IPS-15b (cell line): ENCODE results near the gene SLC35B2.

Experiments
- H3K27me3 ChIP-seq: one replicate; pipeline ENCODE4 v1.6.1; 2013; ENCODE audit warnings: low read length; ENCODE audit not compliant: control insufficient read depth, insufficient read depth
- H3K36me3 ChIP-seq: one replicate; pipeline ENCODE4 v1.6.1; 2013; ENCODE audit warnings: low read length; ENCODE audit not compliant: control insufficient read depth, insufficient read depth
- H3K4me1 ChIP-seq: one replicate; pipeline ENCODE4 v1.6.1; 2013; ENCODE audit warnings: mild to moderate bottlenecking, low read length; ENCODE audit not compliant: control insufficient read depth, insufficient read depth
- H3K4me3 ChIP-seq: one replicate; pipeline ENCODE4 v1.5.1; 2013; ENCODE audit warnings: low read depth, low read length
- H3K9ac ChIP-seq: one replicate; pipeline ENCODE4 v1.6.1; 2013; ENCODE audit warnings: low read depth, mild to moderate bottlenecking, low read length
- H3K9me3 ChIP-seq: one replicate; pipeline ENCODE4 v1.6.1; 2013; ENCODE audit warnings: mild to moderate bottlenecking, low read length; ENCODE audit not compliant: control insufficient read depth, insufficient read depth

SLC35B2 gene

GRCh38 chr6:44257025-44257752 lies at the start of gene SLC35B2:
Gene SLC35B2 (minus strand): TSS chr6:44257528. CDS start chr6:44257410, 118 bp downstream.
- Histone ChIP-seq H3K27me3 (no peaks in the 10 kb centered on the region), H3K9me3 (no peaks in the 10 kb centered on the region), H3K36me3 (peaks cover 32% of the 10 kb centered on the region), H3K9ac (peak within 1 kb of the TSS; percentile 82), H3K4me1 (no peaks in the 10 kb centered on the region), H3K4me3 (peak within 1 kb of the TSS; percentile 86)

DNA sequence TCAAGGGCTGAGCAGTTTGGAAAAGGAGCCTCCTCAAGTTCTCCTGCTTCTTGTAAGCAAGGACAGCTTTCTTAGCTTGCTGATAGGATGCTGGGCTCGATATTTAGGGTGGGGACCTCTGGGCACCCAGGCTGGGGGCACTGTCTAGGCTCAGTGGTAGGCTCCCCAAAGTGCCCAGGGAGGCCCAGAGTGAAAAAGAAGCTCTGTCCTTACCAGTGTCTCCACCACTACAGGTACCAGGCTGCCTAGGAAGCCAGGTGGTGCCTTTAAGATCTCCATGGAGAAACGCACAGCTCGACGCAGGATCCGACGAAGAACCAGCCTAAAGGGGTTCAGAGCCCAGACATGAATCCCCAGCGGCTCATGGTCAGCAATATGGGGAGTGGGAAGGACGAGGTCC lies 49.4 kb upstream of the SLC35B2 start:
- Histone ChIP-seq H3K36me3 (peaks cover 89% of the 10 kb centered on the region), H3K27me3 (no peaks in the 10 kb centered on the region), H3K9me3 (no peaks in the 10 kb centered on the region)

GRCh38 chr6:44305200-44305725 lies 47.9 kb upstream of the SLC35B2 start:
- H3K4me3 ChIP-seq: no peak overlapping the region
- peaks cover 87% of the 10 kb centered on the region for H3K36me3 ChIP-seq

More for the DNA sequence above, 49.4 kb upstream of the SLC35B2 start:
- Histone ChIP-seq H3K4me3 (no peak overlapping the region), H3K9ac (no peak overlapping the region), H3K4me1 (no peaks in the 10 kb centered on the region)

DNA sequence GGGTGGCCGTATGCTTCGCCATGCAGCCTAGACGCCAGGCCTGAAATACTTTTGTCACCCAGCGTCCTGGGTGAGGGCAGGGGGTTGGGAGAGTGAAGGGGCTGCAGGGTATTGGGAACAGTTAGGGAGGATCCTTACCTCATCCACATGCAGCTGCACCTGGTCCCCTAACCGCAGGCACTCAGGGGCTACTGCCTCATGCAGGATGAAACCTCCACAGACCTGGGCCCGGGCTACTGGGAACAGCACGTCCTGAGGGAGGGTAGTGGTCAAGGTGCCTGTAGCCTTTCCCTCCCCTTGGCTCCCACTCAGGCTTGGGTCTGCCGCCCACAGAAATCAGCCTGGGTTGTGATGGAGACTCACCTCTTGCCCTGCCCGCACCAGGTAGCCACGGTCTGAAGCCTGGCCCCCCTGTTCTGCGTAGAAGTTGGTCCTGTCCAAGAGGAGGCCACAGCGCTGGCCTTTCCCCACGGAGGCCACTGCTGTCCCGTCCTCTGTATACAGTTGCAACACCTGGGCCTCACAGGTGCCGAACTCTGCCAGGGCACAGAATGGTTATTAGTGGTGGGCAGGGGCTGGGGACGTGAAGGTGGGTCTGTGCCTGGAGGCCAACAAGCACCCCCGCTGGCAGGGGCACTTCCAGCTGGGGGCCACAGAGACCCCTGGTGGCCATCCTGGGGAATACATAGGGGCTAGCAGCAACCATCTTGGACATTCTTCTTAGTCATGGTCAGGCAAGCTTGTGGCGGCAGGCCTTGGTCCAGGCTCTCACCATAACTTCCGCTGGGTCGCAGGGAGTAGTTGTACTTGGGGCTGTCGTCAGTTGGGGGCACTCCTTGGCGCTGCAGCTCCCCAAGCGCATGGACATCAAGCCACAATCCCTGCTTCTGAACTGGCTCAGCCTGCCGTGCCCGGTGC lies 47.2 kb upstream of the SLC35B2 start:
- no peak overlapping the region for H3K9ac ChIP-seq

More at GRCh38 chr6:44305200-44305725, 47.9 kb upstream of the SLC35B2 start:
- no peak overlapping the region for H3K9ac ChIP-seq
- H3K4me1 ChIP-seq: no peaks in the 10 kb centered on the region
- H3K9me3 ChIP-seq: no peaks in the 10 kb centered on the region
- H3K27me3 ChIP-seq: no peaks in the 10 kb centered on the region

DNA sequence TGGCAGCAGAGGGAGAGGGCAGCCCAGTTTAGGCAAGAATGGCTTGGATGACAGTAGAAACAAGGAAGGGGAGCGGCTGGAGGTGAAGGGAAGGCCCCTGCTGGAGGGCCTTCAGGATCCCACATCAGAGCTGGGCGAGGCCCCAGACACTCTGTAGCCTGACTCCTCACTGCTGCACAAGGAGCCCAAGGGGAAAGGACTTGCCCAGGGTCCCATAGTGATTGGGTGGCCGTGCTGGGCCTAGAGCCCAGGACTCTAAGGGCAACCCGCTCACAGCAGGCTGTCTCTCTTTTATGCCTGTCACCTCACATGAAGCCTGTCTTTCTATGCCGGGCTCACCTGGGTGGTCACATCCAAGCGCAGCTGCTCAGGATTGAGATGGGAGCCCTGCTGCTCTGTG lies 46.5 kb upstream of the SLC35B2 start:
- no peaks in the 10 kb centered on the region for H3K27me3 ChIP-seq
- peaks cover 77% of the 10 kb centered on the region for H3K36me3 ChIP-seq
- H3K4me3 ChIP-seq: no peak overlapping the region
- no peaks in the 10 kb centered on the region for H3K4me1 ChIP-seq
- H3K9ac ChIP-seq: no peak overlapping the region
- H3K9me3 ChIP-seq: no peaks in the 10 kb centered on the region

More for the DNA sequence above, 47.2 kb upstream of the SLC35B2 start:
- no peaks in the 10 kb centered on the region for H3K4me1 ChIP-seq
- H3K36me3 ChIP-seq: peaks cover 83% of the 10 kb centered on the region
- no peaks in the 10 kb centered on the region for H3K27me3 ChIP-seq
- no peaks in the 10 kb centered on the region for H3K9me3 ChIP-seq
- H3K4me3 ChIP-seq: no peak overlapping the region

GRCh38 chr6:44302856-44303255 lies 45.5 kb upstream of the SLC35B2 start:
- H3K27me3 ChIP-seq: no peaks in the 10 kb centered on the region
- no peaks in the 10 kb centered on the region for H3K9me3 ChIP-seq
- peaks cover 74% of the 10 kb centered on the region for H3K36me3 ChIP-seq
- H3K9ac ChIP-seq: no peak overlapping the region
- no peak overlapping the region for H3K4me3 ChIP-seq
- no peaks in the 10 kb centered on the region for H3K4me1 ChIP-seq

DNA sequence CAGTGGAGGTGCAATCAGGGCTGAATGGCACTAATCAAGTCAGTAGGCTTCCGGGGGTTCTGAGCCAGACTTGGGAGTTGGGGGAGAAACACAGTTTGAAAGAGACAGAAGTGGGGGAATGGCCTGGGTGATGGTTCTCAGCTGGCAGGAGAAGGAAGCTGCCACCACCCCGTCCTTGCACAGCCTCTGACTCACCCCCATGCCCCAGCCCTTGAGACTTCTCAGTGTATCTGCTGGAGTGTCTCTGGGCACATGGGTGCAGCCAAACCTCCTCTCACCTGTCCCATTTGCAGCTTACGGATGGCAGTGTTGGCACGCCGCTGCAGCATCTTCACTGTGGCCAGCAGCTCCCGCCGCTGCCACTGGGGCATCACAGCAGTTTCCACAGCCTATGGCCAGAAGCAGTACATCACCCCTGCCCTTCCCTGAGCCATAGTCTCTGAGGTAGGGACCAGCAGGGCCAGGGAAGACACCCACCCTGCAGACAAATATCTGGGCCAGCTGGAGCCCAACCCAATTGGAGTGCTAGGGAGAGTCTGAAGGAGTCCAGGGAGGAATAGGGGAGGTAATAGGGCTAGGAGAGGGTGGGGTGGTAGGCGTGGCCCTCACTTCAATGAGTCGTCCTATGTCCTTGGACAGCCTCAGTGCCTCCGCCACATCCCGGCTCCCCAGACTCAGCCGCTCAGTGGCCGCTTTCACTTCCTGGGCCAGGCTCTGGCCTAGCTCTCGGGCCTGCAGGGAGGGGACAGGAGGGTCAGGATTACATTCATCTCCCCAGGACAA lies 44.6 kb upstream of the SLC35B2 start:
- Histone ChIP-seq H3K4me1 (no peaks in the 10 kb centered on the region), H3K9me3 (no peaks in the 10 kb centered on the region), H3K36me3 (peaks cover 66% of the 10 kb centered on the region), H3K9ac (no peak overlapping the region), H3K4me3 (no peak overlapping the region), H3K27me3 (peaks cover 1% of the 10 kb centered on the region)

DNA sequence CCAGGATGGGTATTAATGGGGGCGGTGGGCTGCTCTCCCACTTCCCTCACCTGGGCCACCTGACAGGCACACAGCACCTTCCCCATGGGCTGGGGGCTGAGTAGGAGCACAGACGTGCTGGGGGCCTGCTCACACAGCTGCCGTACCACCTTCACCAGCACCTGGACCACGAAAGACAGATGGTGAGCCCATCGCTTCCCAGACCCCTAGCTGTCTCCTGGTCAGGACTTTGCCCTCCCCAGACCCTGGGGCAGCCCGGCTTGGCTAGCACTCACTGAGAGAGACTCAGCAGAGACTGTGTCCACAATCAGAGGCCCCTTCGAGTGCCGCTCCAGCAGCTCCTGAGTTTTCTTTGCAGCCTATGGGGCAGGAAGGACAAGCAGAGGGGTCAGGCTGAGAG lies 43.8 kb upstream of the SLC35B2 start:
- H3K36me3 ChIP-seq: peaks cover 59% of the 10 kb centered on the region
- no peak overlapping the region for H3K4me3 ChIP-seq
- no peak overlapping the region for H3K9ac ChIP-seq
- no peaks in the 10 kb centered on the region for H3K4me1 ChIP-seq
- peaks cover 10% of the 10 kb centered on the region for H3K27me3 ChIP-seq
- no peaks in the 10 kb centered on the region for H3K9me3 ChIP-seq

- no peak overlapping the region for H3K9ac ChIP-seq
- H3K27me3 ChIP-seq: peaks cover 13% of the 10 kb centered on the region
- peaks cover 52% of the 10 kb centered on the region for H3K36me3 ChIP-seq
- H3K4me1 ChIP-seq: no peaks in the 10 kb centered on the region
- H3K9me3 ChIP-seq: no peaks in the 10 kb centered on the region
- H3K4me3 ChIP-seq: no peak overlapping the region
Observed at GRCh38 chr6:44300292-44300823, 43.0 kb upstream of the SLC35B2 start.

DNA sequence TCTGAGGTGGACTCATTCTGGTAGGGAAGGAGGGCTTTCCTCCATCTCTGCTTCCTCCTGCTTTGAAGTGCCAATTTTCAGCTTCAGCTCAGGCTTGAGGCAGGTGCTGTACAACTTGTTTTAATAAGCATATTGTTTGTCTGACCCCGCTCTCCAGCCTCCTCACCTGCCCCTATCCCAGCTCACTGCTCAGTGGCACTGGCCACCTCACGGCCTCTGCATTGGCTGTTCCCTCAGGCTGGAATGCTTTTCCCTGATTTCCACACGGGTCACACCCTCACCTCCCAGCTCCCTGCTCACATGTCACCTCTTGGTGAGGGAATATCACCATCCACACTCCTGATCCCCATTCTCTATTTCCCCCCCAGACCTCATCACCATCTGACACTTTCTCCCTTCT lies 41.5 kb upstream of the SLC35B2 start:
- H3K9ac ChIP-seq: no peak overlapping the region
- peaks cover 37% of the 10 kb centered on the region for H3K36me3 ChIP-seq

More for the DNA sequence above, 41.5 kb upstream of the SLC35B2 start:
- Histone ChIP-seq H3K4me1 (no peaks in the 10 kb centered on the region), H3K27me3 (peaks cover 16% of the 10 kb centered on the region), H3K4me3 (no peak overlapping the region), H3K9me3 (no peaks in the 10 kb centered on the region)
